ENCODE results near the gene TANC2.

DNA sequence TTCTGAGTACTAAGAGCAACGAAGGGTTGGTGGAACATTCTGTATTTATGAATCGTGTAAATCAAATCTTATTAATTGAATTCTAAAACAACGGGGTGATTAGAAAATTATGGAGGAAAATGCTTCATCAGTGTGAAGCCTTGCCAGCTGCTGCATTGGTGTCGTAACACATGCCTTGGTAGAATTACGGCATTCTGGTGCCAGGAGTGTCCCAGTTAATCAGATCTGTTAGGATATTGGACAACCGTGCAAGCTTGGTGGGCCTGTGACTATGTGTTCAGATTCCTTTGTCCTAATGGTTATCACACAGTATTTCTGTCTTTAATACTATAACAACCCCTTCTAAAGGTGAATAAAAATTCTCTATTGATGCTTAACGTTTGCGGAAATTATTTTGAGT, 44.2 kb upstream of the TANC2 start:
- TF ChIP-seq, protein P1, sequence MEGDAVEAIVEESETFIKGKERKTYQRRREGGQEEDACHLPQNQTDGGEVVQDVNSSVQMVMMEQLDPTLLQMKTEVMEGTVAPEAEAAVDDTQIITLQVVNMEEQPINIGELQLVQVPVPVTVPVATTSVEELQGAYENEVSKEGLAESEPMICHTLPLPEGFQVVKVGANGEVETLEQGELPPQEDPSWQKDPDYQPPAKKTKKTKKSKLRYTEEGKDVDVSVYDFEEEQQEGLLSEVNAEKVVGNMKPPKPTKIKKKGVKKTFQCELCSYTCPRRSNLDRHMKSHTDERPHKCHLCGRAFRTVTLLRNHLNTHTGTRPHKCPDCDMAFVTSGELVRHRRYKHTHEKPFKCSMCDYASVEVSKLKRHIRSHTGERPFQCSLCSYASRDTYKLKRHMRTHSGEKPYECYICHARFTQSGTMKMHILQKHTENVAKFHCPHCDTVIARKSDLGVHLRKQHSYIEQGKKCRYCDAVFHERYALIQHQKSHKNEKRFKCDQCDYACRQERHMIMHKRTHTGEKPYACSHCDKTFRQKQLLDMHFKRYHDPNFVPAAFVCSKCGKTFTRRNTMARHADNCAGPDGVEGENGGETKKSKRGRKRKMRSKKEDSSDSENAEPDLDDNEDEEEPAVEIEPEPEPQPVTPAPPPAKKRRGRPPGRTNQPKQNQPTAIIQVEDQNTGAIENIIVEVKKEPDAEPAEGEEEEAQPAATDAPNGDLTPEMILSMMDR (conservative IDR thresholded peaks at IDR 0.05; ENCODE audit: low read depth, low read length): no peak
- TF ChIP-seq EZH2phosphoT487 (IDR thresholded peaks at IDR 0.05; ENCODE audit: borderline replicate concordance, low read length) (no peak), EZH2 (IDR thresholded peaks at IDR 0.05; ENCODE audit: low read length, unreplicated experiment) (no peak)
